ENCODE results near the gene ZNF385D.
"Not testable (repeated sequence)": the region's sequence is repeated elsewhere in the genome, so short reads cannot be mapped to it uniquely, and the experiment has no call there.

Gene ZNF385D

GRCh38 chr3:21515417-21515816, 235.6 kb downstream of the ZNF385D start:
- no peak overlapping the region for H3K27ac ChIP-seq (ENCODE audit: low read depth, low read length)
- H3K4me1 ChIP-seq (ENCODE audit: control insufficient read depth, insufficient read depth, low read length): no peaks in the 10 kb centered on the region
- no peaks in the 10 kb centered on the region for H3K36me3 ChIP-seq (ENCODE audit: control insufficient read depth, insufficient read depth, low read length)
- no peak overlapping the region for H3K4me3 ChIP-seq (ENCODE audit: low read length)
- no peaks in the 10 kb centered on the region for H3K27me3 ChIP-seq (ENCODE audit: control insufficient read depth, insufficient read depth, low read length)
- no peak overlapping the region for H3K9ac ChIP-seq (ENCODE audit: low read length)

GRCh38 chr3:21509731-21510470, 241.1 kb downstream of the ZNF385D start:
- H3K36me3 ChIP-seq (ENCODE audit: control insufficient read depth, insufficient read depth, low read length): no peaks in the 10 kb centered on the region
- H3K27me3 ChIP-seq (ENCODE audit: control insufficient read depth, insufficient read depth, low read length): no peaks in the 10 kb centered on the region
- H3K27ac ChIP-seq (ENCODE audit: low read depth, low read length): no peak overlapping the region
- no peak overlapping the region for H3K4me3 ChIP-seq (ENCODE audit: low read length)
- no peaks in the 10 kb centered on the region for H3K4me1 ChIP-seq (ENCODE audit: control insufficient read depth, insufficient read depth, low read length)
- no peak overlapping the region for H3K9ac ChIP-seq (ENCODE audit: low read length)

GRCh38 chr3:21508246-21508645, 242.8 kb downstream of the ZNF385D start:
- no peak overlapping the region for H3K9ac ChIP-seq (ENCODE audit: low read length)
- H3K4me3 ChIP-seq (ENCODE audit: low read length): no peak overlapping the region
- no peaks in the 10 kb centered on the region for H3K4me1 ChIP-seq (ENCODE audit: control insufficient read depth, insufficient read depth, low read length)
- H3K27me3 ChIP-seq (ENCODE audit: control insufficient read depth, insufficient read depth, low read length): no peaks in the 10 kb centered on the region
- H3K36me3 ChIP-seq (ENCODE audit: control insufficient read depth, insufficient read depth, low read length): no peaks in the 10 kb centered on the region
- no peak overlapping the region for H3K27ac ChIP-seq (ENCODE audit: low read depth, low read length)

GRCh38 chr3:21505711-21506460, 245.1 kb downstream of the ZNF385D start:
- Histone ChIP-seq H3K9ac (ENCODE audit: low read length) (no peak overlapping the region), H3K4me1 (ENCODE audit: control insufficient read depth, insufficient read depth, low read length) (no peaks in the 10 kb centered on the region), H3K36me3 (ENCODE audit: control insufficient read depth, insufficient read depth, low read length) (no peaks in the 10 kb centered on the region), H3K4me3 (ENCODE audit: low read length) (no peak overlapping the region), H3K27ac (ENCODE audit: low read depth, low read length) (no peak overlapping the region), H3K27me3 (ENCODE audit: control insufficient read depth, insufficient read depth, low read length) (no peaks in the 10 kb centered on the region)

GRCh38 chr3:21502656-21503055, 248.4 kb downstream of the ZNF385D start:
- Histone ChIP-seq H3K27me3 (ENCODE audit: control insufficient read depth, insufficient read depth, low read length) (no peaks in the 10 kb centered on the region), H3K4me3 (ENCODE audit: low read length) (no peak overlapping the region), H3K36me3 (ENCODE audit: control insufficient read depth, insufficient read depth, low read length) (no peaks in the 10 kb centered on the region), H3K4me1 (ENCODE audit: control insufficient read depth, insufficient read depth, low read length) (no peaks in the 10 kb centered on the region), H3K27ac (ENCODE audit: low read depth, low read length) (no peak overlapping the region), H3K9ac (ENCODE audit: low read length) (no peak overlapping the region)

GRCh38 chr3:21500834-21501233, 250.2 kb downstream of the ZNF385D start:
- no peak overlapping the region for H3K4me3 ChIP-seq (ENCODE audit: low read length)
- no peaks in the 10 kb centered on the region for H3K4me1 ChIP-seq (ENCODE audit: control insufficient read depth, insufficient read depth, low read length)
- H3K9ac ChIP-seq (ENCODE audit: low read length): no peak overlapping the region
- H3K36me3 ChIP-seq (ENCODE audit: control insufficient read depth, insufficient read depth, low read length): no peaks in the 10 kb centered on the region
- H3K27ac ChIP-seq (ENCODE audit: low read depth, low read length): no peak overlapping the region
- no peaks in the 10 kb centered on the region for H3K27me3 ChIP-seq (ENCODE audit: control insufficient read depth, insufficient read depth, low read length)

GRCh38 chr3:21490671-21491070, 260.3 kb downstream of the ZNF385D start:
- H3K9ac ChIP-seq (ENCODE audit: low read length); H3K27me3 ChIP-seq (ENCODE audit: control insufficient read depth, insufficient read depth, low read length); H3K36me3 ChIP-seq (ENCODE audit: control insufficient read depth, insufficient read depth, low read length); H3K27ac ChIP-seq (ENCODE audit: low read depth, low read length); H3K4me1 ChIP-seq (ENCODE audit: control insufficient read depth, insufficient read depth, low read length); H3K4me3 ChIP-seq (ENCODE audit: low read length): not testable (repeated sequence)

GRCh38 chr3:21487520-21487919, 263.5 kb downstream of the ZNF385D start:
- Histone ChIP-seq H3K4me1 (ENCODE audit: control insufficient read depth, insufficient read depth, low read length) (no peaks in the 10 kb centered on the region), H3K27ac (ENCODE audit: low read depth, low read length) (no peak overlapping the region), H3K4me3 (ENCODE audit: low read length) (no peak overlapping the region), H3K9ac (ENCODE audit: low read length) (no peak overlapping the region), H3K36me3 (ENCODE audit: control insufficient read depth, insufficient read depth, low read length) (no peaks in the 10 kb centered on the region), H3K27me3 (ENCODE audit: control insufficient read depth, insufficient read depth, low read length) (no peaks in the 10 kb centered on the region)

GRCh38 chr3:21486024-21486935, 264.7 kb downstream of the ZNF385D start:
- not testable (repeated sequence) for H3K36me3 ChIP-seq (ENCODE audit: control insufficient read depth, insufficient read depth, low read length); H3K4me1 ChIP-seq (ENCODE audit: control insufficient read depth, insufficient read depth, low read length); H3K27ac ChIP-seq (ENCODE audit: low read depth, low read length); H3K27me3 ChIP-seq (ENCODE audit: control insufficient read depth, insufficient read depth, low read length); H3K4me3 ChIP-seq (ENCODE audit: low read length); H3K9ac ChIP-seq (ENCODE audit: low read length)

- H3K27ac ChIP-seq (ENCODE audit: low read depth, low read length): no peak overlapping the region
- no peaks in the 10 kb centered on the region for H3K36me3 ChIP-seq (ENCODE audit: control insufficient read depth, insufficient read depth, low read length)
- H3K27me3 ChIP-seq (ENCODE audit: control insufficient read depth, insufficient read depth, low read length): no peaks in the 10 kb centered on the region
- no peak overlapping the region for H3K4me3 ChIP-seq (ENCODE audit: low read length)
- no peaks in the 10 kb centered on the region for H3K4me1 ChIP-seq (ENCODE audit: control insufficient read depth, insufficient read depth, low read length)
- no peak overlapping the region for H3K9ac ChIP-seq (ENCODE audit: low read length)
These were observed 266.2 kb downstream of the ZNF385D start for GRCh38 chr3:21484828-21485144.

GRCh38 chr3:21484057-21484827, 266.8 kb downstream of the ZNF385D start:
- Histone ChIP-seq H3K27me3 (ENCODE audit: control insufficient read depth, insufficient read depth, low read length) (no peaks in the 10 kb centered on the region), H3K27ac (ENCODE audit: low read depth, low read length) (no peak overlapping the region), H3K36me3 (ENCODE audit: control insufficient read depth, insufficient read depth, low read length) (no peaks in the 10 kb centered on the region), H3K9ac (ENCODE audit: low read length) (no peak overlapping the region), H3K4me3 (ENCODE audit: low read length) (no peak overlapping the region), H3K4me1 (ENCODE audit: control insufficient read depth, insufficient read depth, low read length) (no peaks in the 10 kb centered on the region)

GRCh38 chr3:21481991-21482390, 269.0 kb downstream of the ZNF385D start:
- Histone ChIP-seq H3K4me1 (ENCODE audit: control insufficient read depth, insufficient read depth, low read length) (no peaks in the 10 kb centered on the region), H3K36me3 (ENCODE audit: control insufficient read depth, insufficient read depth, low read length) (no peaks in the 10 kb centered on the region), H3K9ac (ENCODE audit: low read length) (no peak overlapping the region), H3K27ac (ENCODE audit: low read depth, low read length) (no peak overlapping the region), H3K4me3 (ENCODE audit: low read length) (no peak overlapping the region), H3K27me3 (ENCODE audit: control insufficient read depth, insufficient read depth, low read length) (no peaks in the 10 kb centered on the region)
